Myometrial cell (primary cell): ENCODE measurements around the gene MEF2C. TPM values are rescaled to one million over a fixed set of nuclear protein-coding genes. Genes with fewer than 3 reads are reported as not detected.

Experiments used
- total RNA-seq: library from RNA; depleted of rRNA; stranded (reverse); fragments of >200 nt; gene quantifications from 2 replicates; pipeline ENCODE4 v1.2.3, GENCODE V29; 2015

The MEF2C gene
- 2.6 and 3.7 TPM in 2 replicates for total RNA-seq

GRCh38 chr5:88883059-88883835, at the start of gene MEF2C:
TSS of gene MEF2C (minus strand) at chr5:88883184. CDS start at chr5:88823788, 59,396 bp downstream.

